GM12874 (cell line): ENCODE results near the gene HOXA5.

Source experiments
- CTCF ChIP-seq: IDR thresholded peaks from 2 replicates; pipeline ENCODE4 v1.5.1; 2011; ENCODE audit warnings: low read depth, mild to moderate bottlenecking, control low read depth, low read length, moderate library complexity; ENCODE audit not compliant: insufficient read depth

HOXA5 gene

GRCh38 chr7:27175626-27176523, 32.4 kb upstream of the HOXA5 start:
- TF ChIP-seq CTCF, result no peak

DNA sequence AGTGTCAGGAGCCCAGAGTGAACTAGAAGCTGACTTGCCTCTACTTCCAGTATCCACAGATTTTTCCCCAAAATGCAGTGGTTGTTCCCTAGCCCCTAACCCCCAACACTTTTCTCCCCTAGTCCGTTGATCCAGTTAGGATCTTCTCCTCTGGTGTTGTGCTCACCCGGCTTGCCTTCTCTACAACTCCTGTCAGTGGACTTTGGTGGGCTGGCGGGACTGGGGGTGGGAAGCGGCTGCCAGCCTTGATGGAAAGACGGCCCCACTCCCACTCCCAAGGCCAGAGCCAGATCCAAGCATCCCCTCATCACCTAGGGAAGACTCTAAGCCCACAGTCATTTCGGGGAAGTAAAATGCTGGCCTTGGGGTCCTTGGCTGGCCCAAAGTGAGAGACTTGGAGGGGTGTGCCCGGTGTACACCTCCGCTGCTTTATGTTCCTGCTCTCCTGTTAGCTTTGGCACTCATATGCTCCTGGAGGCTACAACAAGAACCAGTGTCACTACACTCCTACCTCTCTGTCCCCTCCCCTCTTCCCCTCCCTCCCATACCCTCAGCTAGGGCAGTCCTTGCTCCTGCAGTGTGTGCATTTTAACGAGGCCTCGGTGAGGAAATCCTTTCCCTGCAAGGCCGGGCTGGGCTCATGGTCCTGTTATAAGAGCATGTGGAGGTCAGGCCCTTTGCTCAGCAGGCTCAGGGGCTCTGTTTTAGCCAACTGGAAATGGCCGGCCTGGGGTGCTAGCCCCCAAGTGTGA, 31.6 kb upstream of the HOXA5 start:
- TF ChIP-seq CTCF, result no peak

GRCh38 chr7:27173956-27174873, 30.7 kb upstream of the HOXA5 start, which contains the start of gene HOXA10:
TSS of gene HOXA10 (minus strand) at chr7:27174320. CDS start at chr7:27174306, 14 bp downstream.
- TF ChIP-seq CTCF, result no peak

DNA sequence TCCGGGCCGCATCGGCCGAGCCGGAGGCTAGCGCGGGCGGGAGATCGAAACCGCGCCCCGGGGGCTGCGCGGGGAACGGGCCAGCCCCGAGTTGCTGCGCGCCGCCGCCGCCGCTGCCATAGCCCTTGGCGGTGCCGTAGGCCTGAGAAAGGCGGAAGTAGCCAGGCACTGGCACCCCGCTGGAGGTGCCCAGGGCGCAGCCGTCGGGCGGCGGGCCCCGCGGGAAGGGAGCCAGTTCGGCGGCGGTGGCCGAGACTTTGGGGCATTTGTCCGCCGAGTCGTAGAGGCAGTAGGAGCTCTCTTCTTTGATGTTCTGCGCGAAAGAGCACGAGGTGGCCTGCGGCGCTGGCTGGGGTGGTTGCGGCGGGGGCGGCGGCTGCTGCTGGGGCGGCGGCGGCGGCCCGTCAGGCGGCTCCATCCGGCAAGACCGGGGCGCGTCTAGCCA, 30.1 kb upstream of the HOXA5 start:
- no peak for TF ChIP-seq CTCF

DNA sequence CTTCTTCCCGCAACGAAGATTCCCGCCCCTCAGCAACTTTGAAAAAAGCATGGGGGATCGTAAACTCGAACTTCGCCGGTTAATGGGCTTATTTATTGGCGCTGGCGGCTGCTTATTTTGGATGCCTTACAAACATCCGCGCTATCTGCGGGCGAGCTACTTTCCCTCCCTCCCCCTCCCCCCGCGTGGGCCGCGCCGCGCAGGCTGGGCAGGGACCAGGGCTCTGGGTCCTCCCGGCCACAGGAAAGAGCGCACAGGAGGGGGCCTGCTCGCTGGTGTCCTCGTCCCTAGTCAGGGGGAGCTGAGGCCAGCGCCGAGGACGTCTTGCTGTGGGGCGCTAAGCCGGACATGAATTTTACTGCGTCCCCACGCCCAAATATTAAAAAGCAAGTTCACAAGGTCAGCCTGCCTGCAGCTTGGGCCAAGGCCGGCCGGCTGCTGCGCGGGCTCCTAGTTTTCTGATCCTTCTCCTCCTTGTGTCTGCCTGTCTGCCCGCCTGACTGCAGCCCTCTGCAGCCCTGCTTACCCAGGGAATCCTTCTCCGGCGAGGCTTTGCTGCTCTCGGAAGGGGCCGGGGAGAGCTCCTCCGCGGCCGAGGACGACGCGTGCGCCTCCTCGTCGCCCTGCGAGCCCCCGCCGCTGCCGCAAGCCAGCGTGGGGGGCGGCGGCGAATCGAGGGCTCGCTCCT, 29.5 kb upstream of the HOXA5 start:
- TF ChIP-seq CTCF, result no peak

DNA sequence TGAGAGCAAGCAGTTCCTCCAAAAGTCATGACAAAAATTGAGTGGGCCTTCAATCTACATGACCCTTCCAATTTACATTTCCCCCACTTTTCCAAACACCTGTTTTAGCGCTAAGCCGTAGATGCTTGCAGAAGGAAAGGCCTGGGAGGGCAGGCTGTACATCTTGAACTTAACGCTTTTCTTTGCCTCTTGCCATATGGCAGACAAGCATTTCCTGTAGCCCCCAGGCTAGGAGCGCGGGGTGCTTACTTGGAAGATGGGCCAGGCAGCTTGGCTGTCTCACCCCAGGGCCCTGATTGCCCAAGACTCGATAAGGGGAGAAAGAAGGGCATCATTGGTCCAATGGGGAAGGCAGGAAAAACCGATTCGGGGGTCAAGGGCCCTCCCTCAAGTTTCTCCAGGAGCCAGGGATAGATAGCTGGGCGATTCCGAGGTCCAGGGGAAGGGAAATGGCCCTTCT, 28.9 kb upstream of the HOXA5 start:
- TF ChIP-seq CTCF, result no peak
